GM20431 (cell line): ENCODE results near the gene EPHX1.

Experiments
- in situ Hi-C: fragments of 300-500 bp; cut with MseI, MboI; formaldehyde crosslinking; loops from one replicate; pipeline ENCODE4 v1.15.0; 2020; ENCODE audit warnings: low sequenced_read_pairs; ENCODE audit not compliant: unreplicated experiment

Gene EPHX1

GRCh38 chr1:225852413-225853124, 42.6 kb downstream of the EPHX1 start:
- in situ Hi-C loops: no loop called here

- in situ Hi-C loops: no loop called here
Measured at GRCh38 chr1:225853441-225853840, 43.5 kb downstream of the EPHX1 start.

GRCh38 chr1:225855503-225856300, 45.8 kb downstream of the EPHX1 start:
- in situ Hi-C loops: no loop called here

GRCh38 chr1:225857256-225857655, 47.3 kb downstream of the EPHX1 start:
- in situ Hi-C loops: no loop called here

GRCh38 chr1:225859151-225859550, 49.2 kb downstream of the EPHX1 start:
- in situ Hi-C loops: no loop called here

GRCh38 chr1:225860107-225860506, 50.2 kb downstream of the EPHX1 start:
- in situ Hi-C loops: no loop called here

- in situ Hi-C loops: no loop called here
Measured at GRCh38 chr1:225860876-225861441, 51.0 kb downstream of the EPHX1 start.

GRCh38 chr1:225861834-225862580, 52.1 kb downstream of the EPHX1 start:
- in situ Hi-C loops: no loop called here

GRCh38 chr1:225862581-225862950, 52.6 kb downstream of the EPHX1 start:
- in situ Hi-C loops: no loop called here

- in situ Hi-C loops: no loop called here
Measured at GRCh38 chr1:225863167-225863566, 53.2 kb downstream of the EPHX1 start.

- in situ Hi-C loops: no loop called here
Measured at GRCh38 chr1:225865514-225865913, 55.6 kb downstream of the EPHX1 start.

GRCh38 chr1:225866061-225866837, 56.3 kb downstream of the EPHX1 start:
- in situ Hi-C loops: no loop called here

- in situ Hi-C loops: no loop called here
Measured at GRCh38 chr1:225866981-225867380, 57.1 kb downstream of the EPHX1 start.

GRCh38 chr1:225868631-225869330, 58.9 kb downstream of the EPHX1 start:
- in situ Hi-C loops: no loop called here

- in situ Hi-C loops: no loop called here
Measured at GRCh38 chr1:225870911-225871310, 61.0 kb downstream of the EPHX1 start.

- in situ Hi-C loops: no loop called here
Measured at GRCh38 chr1:225871359-225872074, 61.6 kb downstream of the EPHX1 start.

GRCh38 chr1:225872075-225872430, 62.1 kb downstream of the EPHX1 start:
- in situ Hi-C loops: no loop called here

GRCh38 chr1:225873281-225873850, 63.4 kb downstream of the EPHX1 start:
- in situ Hi-C loops: no loop called here
